ENCODE measurements around the gene PTPRM. TPM values are rescaled to one million over a fixed set of nuclear protein-coding genes. Genes with fewer than 3 reads are reported as not detected.

Gene PTPRM
- polyA plus RNA-seq, 3 donors = 0.04 to 2.1 (median 0.66) TPM

GRCh38 chr18:8045160-8045883 is 478.2 kb downstream of the PTPRM start:
- H3K79me2 ChIP-seq (ENCODE audit: insufficient read depth, low read length) = no peaks in the 10 kb centered on the region
- no peaks in the 10 kb centered on the region for H3K9me3 ChIP-seq (replicated peaks in 1 of 2; ENCODE audit: control insufficient read depth in 1 of 2, insufficient read depth in 1 of 2, low read length in 2 of 2)
- intact Hi-C loops (cut with micrococcal nuclease) = no loop called here
- H3K4me1 Mint-ChIP-seq = no peaks in the 10 kb centered on the region
- H3K36me3 Mint-ChIP-seq = no peaks in the 10 kb centered on the region
- H3K4me3 ChIP-seq (replicated peaks in 1 of 3; ENCODE audit: low read depth in 2 of 3, low read length in 3 of 3) = no peak overlapping the region
- 91% methylated on average over 4 of the region's 8 CpGs for WGBS (ENCODE audit: insufficient coverage)
- no peak overlapping the region for H3K4me3 Mint-ChIP-seq
- H3K36me3 ChIP-seq (replicated peaks in 1 of 2; ENCODE audit: control insufficient read depth in 1 of 2, insufficient read depth in 2 of 2, low read length in 2 of 2) = no peaks in the 10 kb centered on the region
- H3K27ac Mint-ChIP-seq = no peak overlapping the region
- H3K4me2 ChIP-seq (replicated peaks; ENCODE audit: extremely low read depth, low read length, poor library complexity, severe bottlenecking) = no peak overlapping the region
- H3K9me3 Mint-ChIP-seq = peaks cover 0 to 6% (median 2%) of the 10 kb centered on the region in 7 donors
- no peaks in the 10 kb centered on the region for H3K4me1 ChIP-seq (ENCODE audit: control insufficient read depth in 1 of 2, insufficient read depth in 2 of 2, low read length in 2 of 2)
- DNase-seq = no peak
- H3K27me3 Mint-ChIP-seq (ENCODE audit: low read depth in 3 of 3) = peaks cover 1 to 31% (median 6%) of the 10 kb centered on the region in 3 donors
- H3K27ac ChIP-seq (ENCODE audit: low read depth in 1 of 2, low read length in 2 of 2) = no peak overlapping the region
- TF ChIP-seq CTCF (IDR thresholded peaks at IDR 0.05) = no peak
- no peak overlapping the region for H2AFZ ChIP-seq (ENCODE audit: insufficient read depth, low read depth, low read length, poor library complexity, severe bottlenecking)
- no peak overlapping the region for H3K9ac ChIP-seq (ENCODE audit: insufficient read depth, low read length, poor library complexity, severe bottlenecking)
- no peaks in the 10 kb centered on the region for H4K20me1 ChIP-seq (ENCODE audit: insufficient read depth, low read length)
- peaks cover 0 to 4% of the 10 kb centered on the region in 2 donors for H3K27me3 ChIP-seq (ENCODE audit: control insufficient read depth in 2 of 2, insufficient read depth in 2 of 2, low read length in 2 of 2)

- peaks cover 0 to 6% (median 2%) of the 10 kb centered on the region in 7 donors for H3K9me3 Mint-ChIP-seq
- Histone ChIP-seq H3K4me3 (replicated peaks in 1 of 3; ENCODE audit: low read depth in 2 of 3, low read length in 3 of 3) (no peak overlapping the region), H3K4me2 (replicated peaks; ENCODE audit: extremely low read depth, low read length, poor library complexity, severe bottlenecking) (no peak overlapping the region), H3K27me3 (ENCODE audit: control insufficient read depth in 2 of 2, insufficient read depth in 2 of 2, low read length in 2 of 2) (peaks cover 0 to 7% of the 10 kb centered on the region in 2 donors), H2AFZ (ENCODE audit: insufficient read depth, low read depth, low read length, poor library complexity, severe bottlenecking) (no peak overlapping the region), H3K4me1 (ENCODE audit: control insufficient read depth in 1 of 2, insufficient read depth in 2 of 2, low read length in 2 of 2) (no peaks in the 10 kb centered on the region), H3K27ac (ENCODE audit: low read depth in 1 of 2, low read length in 2 of 2) (no peak overlapping the region), H3K9ac (ENCODE audit: insufficient read depth, low read length, poor library complexity, severe bottlenecking) (no peak overlapping the region), H3K9me3 (replicated peaks in 1 of 2; ENCODE audit: control insufficient read depth in 1 of 2, insufficient read depth in 1 of 2, low read length in 2 of 2) (no peaks in the 10 kb centered on the region), H3K36me3 (replicated peaks in 1 of 2; ENCODE audit: control insufficient read depth in 1 of 2, insufficient read depth in 2 of 2, low read length in 2 of 2) (no peaks in the 10 kb centered on the region), H3K79me2 (ENCODE audit: insufficient read depth, low read length) (no peaks in the 10 kb centered on the region), H4K20me1 (ENCODE audit: insufficient read depth, low read length) (no peaks in the 10 kb centered on the region)
- H3K4me3 Mint-ChIP-seq = no peak overlapping the region
- no peak overlapping the region for H3K27ac Mint-ChIP-seq
- peaks cover 2% of the 10 kb centered on the region for H3K4me1 Mint-ChIP-seq
- WGBS (ENCODE audit: insufficient coverage) = 90% methylated on average over 7 of the region's 8 CpGs
- H3K36me3 Mint-ChIP-seq = no peaks in the 10 kb centered on the region
- intact Hi-C loops (cut with micrococcal nuclease) = no loop called here
- no peak for TF ChIP-seq CTCF (IDR thresholded peaks at IDR 0.05)
- peaks cover 1 to 35% (median 10%) of the 10 kb centered on the region in 3 donors for H3K27me3 Mint-ChIP-seq (ENCODE audit: low read depth in 3 of 3)
- no peak for DNase-seq
These were observed 478.8 kb downstream of the PTPRM start for GRCh38 chr18:8045884-8046281.
